ENCODE measurements around the gene HOXC9. TPM values are rescaled to one million over a fixed set of nuclear protein-coding genes. Genes with fewer than 3 reads are reported as not detected.

Gene HOXC9
- total and polyA plus RNA-seq, 2 of the 4 experiments (the other 2 are of a cell fraction) = 0.26 TPM; not detected in 1

DNA sequence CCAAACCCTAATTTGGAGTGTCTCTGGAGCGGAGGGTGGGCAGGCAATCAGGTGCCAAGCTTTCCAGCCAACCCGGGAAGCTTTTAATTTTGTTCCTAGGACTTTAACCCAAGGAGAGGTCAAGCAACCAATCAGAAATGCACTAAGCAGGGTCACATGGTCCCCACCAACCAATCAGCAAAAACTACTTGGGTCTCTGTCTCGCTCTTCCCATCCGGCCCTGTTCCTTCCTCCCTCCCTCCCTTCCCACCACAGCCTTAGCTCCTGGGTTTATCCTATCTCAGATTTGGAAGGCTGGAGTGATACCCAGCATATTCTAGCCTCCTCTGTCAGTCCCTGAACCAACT, 40.2 kb downstream of the HOXC9 start:
- Histone ChIP-seq H3K4ac (ENCODE audit: low read depth, low read length) (no peak overlapping the region), H2BK120ac (ENCODE audit: low read depth, low read length) (no peak overlapping the region), H3K79me1 (ENCODE audit: low read depth in 1 of 2, low read length in 2 of 2) (no peaks in the 10 kb centered on the region), H3K9ac (ENCODE audit: low read depth, low read length) (no peak overlapping the region), H4K91ac (ENCODE audit: insufficient read depth, low read depth, low read length) (no peak overlapping the region), H3K36me3 (ENCODE audit: control insufficient read depth, insufficient read depth, low read length) (no peaks in the 10 kb centered on the region), H2AK5ac (ENCODE audit: low read depth, low read length) (no peak overlapping the region), H3K4me1 (ENCODE audit: control insufficient read depth, insufficient read depth, low read length) (no peaks in the 10 kb centered on the region), H3K56ac (ENCODE audit: extremely low read depth, insufficient read depth, low read length) (no peak overlapping the region), H3K4me3 (ENCODE audit: insufficient read depth, low read depth, low read length) (no peak overlapping the region), H3K4me2 (ENCODE audit: low read depth, low read length) (no peak overlapping the region), H3K27me3 (ENCODE audit: control insufficient read depth, insufficient read depth, low read length) (peaks cover 72% of the 10 kb centered on the region), H4K5ac (ENCODE audit: low read depth, low read length) (no peak overlapping the region), H3K18ac (ENCODE audit: low read depth, low read length) (no peak overlapping the region), H4K8ac (ENCODE audit: low read depth in 2 of 2, low read length in 2 of 2) (no peak overlapping the region), H2BK20ac (ENCODE audit: low read depth, low read length) (no peak overlapping the region), H3K23ac (ENCODE audit: low read depth, low read length) (no peak overlapping the region), H2BK15ac (ENCODE audit: low read depth, low read length) (no peak overlapping the region), H2AK9ac (replicated peaks; ENCODE audit: low read depth, low read length, poor library complexity) (no peak overlapping the region), H2BK5ac (ENCODE audit: low read depth, low read length, poor library complexity, severe bottlenecking) (no peak overlapping the region), H3K9me1 (ENCODE audit: insufficient read depth, low read length) (no peaks in the 10 kb centered on the region), H3K14ac (replicated peaks; ENCODE audit: low read depth, low read length) (no peak overlapping the region), H3K9me3 (ENCODE audit: control insufficient read depth, insufficient read depth, low read length) (0 out of 2 replicates have a peak, but pooled peaks cover 2% of the 10 kb centered on the region), H3K27ac (ENCODE audit: insufficient read depth, low read length) (no peak overlapping the region), H2AFZ (replicated peaks; ENCODE audit: low read length, poor library complexity) (no peak overlapping the region), H4K20me1 (ENCODE audit: insufficient read depth, low read length) (no peaks in the 10 kb centered on the region)
- intact Hi-C loops (cut with micrococcal nuclease) = no loop called here
- BruUV-seq (replicated peaks) = no TSS peak
- ChIA-PET POLR2A (ENCODE audit: unreplicated experiment) (no interaction called here), CTCF (no interaction called here)
- WGBS, 2 experiments (ENCODE audit: extremely low coverage in 2 of 2, insufficient read length in 1 of 2) = no CpG with 5 or more reads among the region's 4 CpGs
- in situ Hi-C loops (cut with MboI; ENCODE audit: low sequenced_read_pairs) = no loop called here
- ATAC-seq (ENCODE audit: low read depth) (no peak), DNase-seq (no peak)
- dilution Hi-C loops (cut with HindIII; ENCODE audit: low sequenced_read_pairs, unreplicated experiment) = no loop called here
- TF ChIP-seq, protein P1, sequence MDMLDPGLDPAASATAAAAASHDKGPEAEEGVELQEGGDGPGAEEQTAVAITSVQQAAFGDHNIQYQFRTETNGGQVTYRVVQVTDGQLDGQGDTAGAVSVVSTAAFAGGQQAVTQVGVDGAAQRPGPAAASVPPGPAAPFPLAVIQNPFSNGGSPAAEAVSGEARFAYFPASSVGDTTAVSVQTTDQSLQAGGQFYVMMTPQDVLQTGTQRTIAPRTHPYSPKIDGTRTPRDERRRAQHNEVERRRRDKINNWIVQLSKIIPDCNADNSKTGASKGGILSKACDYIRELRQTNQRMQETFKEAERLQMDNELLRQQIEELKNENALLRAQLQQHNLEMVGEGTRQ (IDR thresholded peaks at IDR 0.05; ENCODE audit: low read depth, low read length) = 0 out of 2 replicates have a peak, but pooled peaks have one; percentile 25
- TF ChIP-seq RAD21 (IDR thresholded peaks at IDR 0.05; ENCODE audit: low read length) = no peak
